Fibroblast of mammary gland (primary cell): Measurements from ENCODE around the gene REPS2.

Experiments used
- DNase-seq: peaks from one replicate; pipeline ENCODE4 v3.0.0-alpha.2; 2010; ENCODE audit warnings: low read depth
- H3K4me3 ChIP-seq: 2 replicates; pipeline ENCODE4 v1.5.1; 2011; ENCODE audit warnings: low read depth, mild to moderate bottlenecking, low read length, moderate library complexity; ENCODE audit not compliant: control insufficient read depth
- CTCF ChIP-seq: conservative IDR thresholded peaks from 2 replicates; pipeline ENCODE4 v1.5.1; 2011; ENCODE audit warnings: low read depth, low read length, inconsistent platforms; ENCODE audit not compliant: control insufficient read depth, insufficient read depth

The REPS2 gene

GRCh38 chrX:17052210-17052609, 105.8 kb downstream of the REPS2 start:
- peak; percentile 52 for DNase-seq
- H3K4me3 ChIP-seq: no peak overlapping the region
- TF ChIP-seq CTCF: no peak

- TF ChIP-seq CTCF: no peak
- H3K4me3 ChIP-seq: no peak overlapping the region
- no peak for DNase-seq
Observed at GRCh38 chrX:17052793-17053192, 106.3 kb downstream of the REPS2 start.

GRCh38 chrX:17053502-17053901, 107.0 kb downstream of the REPS2 start:
- TF ChIP-seq CTCF: no peak

GRCh38 chrX:17056868-17057608, 110.6 kb downstream of the REPS2 start:
- H3K4me3 ChIP-seq: no peak overlapping the region
- no peak for TF ChIP-seq CTCF
- DNase-seq: no peak

More at GRCh38 chrX:17053502-17053901, 107.0 kb downstream of the REPS2 start:
- no peak overlapping the region for H3K4me3 ChIP-seq
- no peak for DNase-seq

GRCh38 chrX:17062065-17062464, 115.6 kb downstream of the REPS2 start:
- no peak for DNase-seq
- H3K4me3 ChIP-seq: no peak overlapping the region
- no peak for TF ChIP-seq CTCF

- no peak overlapping the region for H3K4me3 ChIP-seq
- peak; percentile 10 for TF ChIP-seq CTCF
- no peak for DNase-seq
Observed at GRCh38 chrX:17065100-17065499, 118.6 kb downstream of the REPS2 start.

- no peak for TF ChIP-seq CTCF
- no peak for DNase-seq
Observed at GRCh38 chrX:17067534-17067933, 121.1 kb downstream of the REPS2 start.

More at GRCh38 chrX:17067534-17067933, 121.1 kb downstream of the REPS2 start:
- H3K4me3 ChIP-seq: no peak overlapping the region
